ENCODE measurements around the gene COL26A1. TPM values are rescaled to one million over a fixed set of nuclear protein-coding genes. Genes with fewer than 3 reads are reported as not detected.
A peak's percentile ranks its signal among the peaks of the same experiment; 100 is the strongest.

The COL26A1 gene
- total RNA-seq, 1 donor from 2014 or later: 155 TPM

DNA sequence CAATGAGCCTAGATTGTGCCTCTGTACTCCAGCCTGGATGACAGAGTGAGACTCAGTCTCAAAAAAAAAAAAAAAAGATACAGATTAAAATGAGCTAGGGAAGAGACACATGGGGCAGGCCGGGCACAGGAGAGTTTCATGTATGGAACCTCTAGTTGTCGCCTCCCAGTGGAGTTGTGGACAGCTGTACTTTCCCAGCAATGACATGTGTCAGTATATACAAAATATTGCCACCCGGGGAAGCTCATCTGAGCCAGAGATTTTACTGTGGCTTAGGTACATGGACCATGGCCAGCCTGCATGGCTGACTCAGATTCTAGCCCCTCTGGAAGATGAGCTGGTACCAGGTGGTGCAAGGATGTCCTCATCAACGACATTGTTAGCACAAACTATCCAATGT is 87.4 kb downstream of the COL26A1 start:
- DNase-seq (ENCODE audit: low spot score): no peak
- Mint-ChIP-seq H3K36me3 (ENCODE audit: low read depth) (peaks cover 6% of the 10 kb centered on the region), H3K4me3 (ENCODE audit: unreplicated experiment) (no peak overlapping the region), H3K27ac (ENCODE audit: unreplicated experiment) (no peak overlapping the region), H3K27me3 (ENCODE audit: low read depth) (no peaks in the 10 kb centered on the region), H3K9me3 (ENCODE audit: low read depth) (no peaks in the 10 kb centered on the region), H3K4me1 (ENCODE audit: low read depth) (peaks cover 3% of the 10 kb centered on the region)
- TF ChIP-seq, protein P1, sequence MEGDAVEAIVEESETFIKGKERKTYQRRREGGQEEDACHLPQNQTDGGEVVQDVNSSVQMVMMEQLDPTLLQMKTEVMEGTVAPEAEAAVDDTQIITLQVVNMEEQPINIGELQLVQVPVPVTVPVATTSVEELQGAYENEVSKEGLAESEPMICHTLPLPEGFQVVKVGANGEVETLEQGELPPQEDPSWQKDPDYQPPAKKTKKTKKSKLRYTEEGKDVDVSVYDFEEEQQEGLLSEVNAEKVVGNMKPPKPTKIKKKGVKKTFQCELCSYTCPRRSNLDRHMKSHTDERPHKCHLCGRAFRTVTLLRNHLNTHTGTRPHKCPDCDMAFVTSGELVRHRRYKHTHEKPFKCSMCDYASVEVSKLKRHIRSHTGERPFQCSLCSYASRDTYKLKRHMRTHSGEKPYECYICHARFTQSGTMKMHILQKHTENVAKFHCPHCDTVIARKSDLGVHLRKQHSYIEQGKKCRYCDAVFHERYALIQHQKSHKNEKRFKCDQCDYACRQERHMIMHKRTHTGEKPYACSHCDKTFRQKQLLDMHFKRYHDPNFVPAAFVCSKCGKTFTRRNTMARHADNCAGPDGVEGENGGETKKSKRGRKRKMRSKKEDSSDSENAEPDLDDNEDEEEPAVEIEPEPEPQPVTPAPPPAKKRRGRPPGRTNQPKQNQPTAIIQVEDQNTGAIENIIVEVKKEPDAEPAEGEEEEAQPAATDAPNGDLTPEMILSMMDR (IDR thresholded peaks at IDR 0.05): no peak

DNA sequence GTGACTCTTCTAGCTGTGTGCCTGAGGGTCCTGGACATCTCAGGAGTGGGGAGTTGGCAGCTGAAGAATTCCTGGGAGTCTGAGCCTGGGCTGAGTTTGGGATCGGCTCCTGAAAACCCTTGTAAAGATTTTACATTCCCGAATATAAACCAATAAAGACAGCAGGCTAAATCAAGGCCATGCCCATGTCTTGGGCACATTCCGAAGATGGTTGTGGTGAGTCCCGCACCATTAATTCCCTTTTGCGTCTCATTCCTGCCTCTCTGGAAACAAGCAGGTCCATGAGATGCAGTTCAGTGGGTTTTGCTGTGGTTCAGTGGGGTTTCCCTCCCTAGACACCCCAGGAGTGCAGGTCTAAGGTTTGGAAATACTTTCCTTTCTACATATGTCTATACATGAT is 90.9 kb downstream of the COL26A1 start:
- H3K27ac Mint-ChIP-seq (ENCODE audit: unreplicated experiment): no peak overlapping the region
- DNase-seq (ENCODE audit: low spot score): peak; percentile 8
- H3K4me3 Mint-ChIP-seq (ENCODE audit: unreplicated experiment): no peak overlapping the region
- peaks cover 11% of the 10 kb centered on the region for H3K4me1 Mint-ChIP-seq (ENCODE audit: low read depth)
- peaks cover 3% of the 10 kb centered on the region for H3K36me3 Mint-ChIP-seq (ENCODE audit: low read depth)
- H3K27me3 Mint-ChIP-seq (ENCODE audit: low read depth): no peaks in the 10 kb centered on the region
- TF ChIP-seq, protein P1 (IDR thresholded peaks at IDR 0.05): no peak
- H3K9me3 Mint-ChIP-seq (ENCODE audit: low read depth): no peaks in the 10 kb centered on the region

DNA sequence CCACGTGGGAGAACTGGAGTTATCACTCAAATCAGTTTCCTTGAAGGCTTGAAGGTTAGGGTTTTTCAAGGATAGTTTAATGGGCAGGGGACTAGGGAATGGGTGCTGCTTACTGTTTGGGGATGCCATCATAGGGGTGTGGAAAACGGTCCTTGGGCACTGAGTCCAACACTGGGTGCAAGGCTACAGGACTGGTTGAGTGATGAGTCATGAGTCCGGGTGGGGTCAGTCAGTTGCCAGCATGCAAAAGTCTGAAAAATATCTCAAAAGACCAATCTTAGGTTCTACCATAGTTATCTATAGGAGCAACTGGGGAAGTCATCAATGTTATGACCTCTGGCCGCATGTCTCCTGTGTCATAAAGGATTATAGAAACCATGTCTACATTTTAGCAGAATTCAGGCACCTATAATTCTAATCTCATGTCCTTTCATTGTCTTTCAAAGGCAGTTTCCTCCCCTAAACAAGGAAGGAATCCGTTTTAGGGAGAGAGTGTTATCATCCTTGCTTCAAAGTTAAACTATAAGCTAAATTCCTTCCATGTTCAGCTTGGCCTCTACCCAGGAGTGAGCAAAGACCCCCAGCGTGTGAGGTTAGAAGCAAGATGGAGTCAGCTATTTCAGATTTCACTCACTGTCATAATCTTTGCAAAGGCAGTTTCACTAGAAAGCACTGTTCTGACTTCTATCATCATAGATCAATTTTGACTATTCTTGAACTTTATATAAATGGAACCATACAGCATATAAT is 94.5 kb downstream of the COL26A1 start:
- Mint-ChIP-seq H3K36me3 (ENCODE audit: low read depth) (peaks cover 4% of the 10 kb centered on the region), H3K27ac (ENCODE audit: unreplicated experiment) (no peak overlapping the region), H3K4me3 (ENCODE audit: unreplicated experiment) (no peak overlapping the region), H3K9me3 (ENCODE audit: low read depth) (no peaks in the 10 kb centered on the region), H3K4me1 (ENCODE audit: low read depth) (peaks cover 11% of the 10 kb centered on the region), H3K27me3 (ENCODE audit: low read depth) (no peaks in the 10 kb centered on the region)
- DNase-seq (ENCODE audit: low spot score): peak; percentile 13
- TF ChIP-seq, protein P1 (IDR thresholded peaks at IDR 0.05): no peak

DNA sequence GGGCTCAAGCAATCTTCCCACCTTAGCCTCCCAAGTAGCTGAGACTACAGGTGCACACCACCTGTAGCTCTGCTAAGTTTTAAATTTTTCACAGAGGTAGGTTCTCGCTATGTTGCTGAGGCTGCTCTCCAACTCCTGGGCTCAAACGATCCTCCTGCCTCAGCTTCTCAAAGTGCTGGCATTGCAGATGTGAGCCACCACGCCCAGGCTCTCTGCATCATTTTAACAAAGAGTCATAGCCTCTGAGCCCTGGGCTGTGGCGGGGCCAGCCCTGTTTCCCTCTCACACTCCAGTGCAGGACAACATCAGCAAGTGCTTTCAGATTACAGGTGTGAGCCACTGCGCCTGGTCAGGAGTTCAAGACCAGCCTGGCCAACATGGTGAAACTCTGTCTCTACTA is 102.5 kb downstream of the COL26A1 start:
- DNase-seq (ENCODE audit: low spot score): no peak
- no peak overlapping the region for H3K27ac Mint-ChIP-seq (ENCODE audit: unreplicated experiment)
- H3K4me3 Mint-ChIP-seq (ENCODE audit: unreplicated experiment): no peak overlapping the region

DNA sequence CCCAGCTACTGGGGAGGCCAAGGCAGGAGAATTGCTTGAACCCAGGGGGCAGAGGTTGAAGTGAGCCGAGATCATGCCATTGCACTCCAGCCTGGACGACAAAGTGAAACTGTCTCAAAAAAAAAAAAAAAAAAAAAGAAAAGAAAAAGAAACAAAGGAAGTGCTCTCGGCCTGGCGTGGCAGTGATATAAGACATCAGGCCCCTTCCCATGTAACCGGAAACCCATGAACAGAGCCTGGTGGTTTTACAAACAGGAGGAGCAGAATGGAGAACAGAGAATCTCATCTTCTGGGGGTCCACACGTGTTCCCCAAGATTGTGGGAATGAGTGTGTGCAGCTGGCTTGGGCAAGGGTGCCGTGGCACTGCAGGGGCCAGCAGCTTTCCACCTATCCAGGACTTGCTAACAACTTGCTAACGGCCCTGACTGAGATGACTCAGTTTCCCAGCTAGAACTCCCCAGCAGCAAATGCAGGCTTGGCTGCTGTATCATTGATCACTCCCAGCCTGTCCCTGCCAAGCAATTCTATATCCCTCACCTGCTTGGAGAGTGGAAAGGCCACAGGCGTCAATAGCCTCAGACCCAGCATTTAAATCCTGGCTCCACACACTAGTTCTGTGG is 103.0 kb downstream of the COL26A1 start:
- Mint-ChIP-seq H3K27ac (ENCODE audit: unreplicated experiment) (no peak overlapping the region), H3K4me3 (ENCODE audit: unreplicated experiment) (no peak overlapping the region), H3K9me3 (ENCODE audit: low read depth) (no peaks in the 10 kb centered on the region), H3K36me3 (ENCODE audit: low read depth) (peaks cover 6% of the 10 kb centered on the region), H3K27me3 (ENCODE audit: low read depth) (no peaks in the 10 kb centered on the region), H3K4me1 (ENCODE audit: low read depth) (peaks cover 6% of the 10 kb centered on the region)
- DNase-seq (ENCODE audit: low spot score): no peak
- TF ChIP-seq, protein P1 (IDR thresholded peaks at IDR 0.05): no peak

More for the DNA sequence above, 102.5 kb downstream of the COL26A1 start:
- peaks cover 7% of the 10 kb centered on the region for H3K36me3 Mint-ChIP-seq (ENCODE audit: low read depth)
- TF ChIP-seq, protein P1 (IDR thresholded peaks at IDR 0.05): no peak
- H3K27me3 Mint-ChIP-seq (ENCODE audit: low read depth): no peaks in the 10 kb centered on the region
- no peaks in the 10 kb centered on the region for H3K9me3 Mint-ChIP-seq (ENCODE audit: low read depth)
- H3K4me1 Mint-ChIP-seq (ENCODE audit: low read depth): peaks cover 6% of the 10 kb centered on the region
